Immature natural killer cell (primary cell): ENCODE data around the gene DDO. TPM values are rescaled to one million over a fixed set of nuclear protein-coding genes. Genes with fewer than 3 reads are reported as not detected.

Experiments
- DNase-seq, 3 donors: peaks; one replicate each; pipeline ENCODE4 v3.0.0; 2022; ENCODE audit warnings: mixed read lengths in 1 of 3
- H3K27ac Mint-ChIP-seq, 6 donors: one replicate each; pipeline ENCODE4 v1.8.0; 2020; ENCODE audit warnings: mixed read lengths in 6 of 6, mild to moderate bottlenecking in 5 of 6, inconsistent platforms in 4 of 6, moderate library complexity in 3 of 6
- H3K27me3 Mint-ChIP-seq, 3 donors: one replicate each; pipeline ENCODE4 v1.8.0; 2020 to 2021; ENCODE audit warnings: low read depth in 3 of 3, mild to moderate bottlenecking in 3 of 3, mixed read lengths in 3 of 3, moderate library complexity in 3 of 3, inconsistent platforms in 1 of 3
- H3K36me3 Mint-ChIP-seq, 3 donors: one replicate each; pipeline ENCODE4 v1.8.0; 2020; ENCODE audit warnings: mixed read lengths in 3 of 3, inconsistent platforms in 2 of 3, mild to moderate bottlenecking in 2 of 3
- H3K4me1 Mint-ChIP-seq, 2 donors: one replicate each; pipeline ENCODE4 v1.8.0; 2020; ENCODE audit warnings: inconsistent platforms in 2 of 2, mild to moderate bottlenecking in 2 of 2, mixed read lengths in 2 of 2, moderate library complexity in 1 of 2
- H3K4me3 Mint-ChIP-seq, 5 donors: one replicate each; pipeline ENCODE4 v1.8.0; 2020; ENCODE audit warnings: mild to moderate bottlenecking in 5 of 5, mixed read lengths in 5 of 5, inconsistent platforms in 3 of 5, moderate library complexity in 3 of 5
- H3K9me3 Mint-ChIP-seq, 6 donors: one replicate each; pipeline ENCODE4 v1.8.0; 2020; ENCODE audit warnings: mild to moderate bottlenecking in 6 of 6, mixed read lengths in 6 of 6, inconsistent platforms in 4 of 6, moderate library complexity in 3 of 6
- polyA plus RNA-seq, 3 donors: library from polyadenylated mRNA; unstranded; fragments of 300-500 nt; fragmentation: Illumina TruSeq; gene quantifications; one replicate each; pipeline ENCODE4 v1.2.3, GENCODE V29; 2021

DDO gene
- polyA plus RNA-seq, 3 donors from 2014 or later = 0.10 TPM; not detected in 2

- Mint-ChIP-seq H3K27me3 (peaks cover 0 to 9% (median 1%) of the 10 kb centered on the region in 3 donors), H3K36me3 (no peaks in the 10 kb centered on the region), H3K4me1 (no peaks in the 10 kb centered on the region), H3K4me3 (no peak overlapping the region), H3K27ac (no peak overlapping the region), H3K9me3 (no peaks in the 10 kb centered on the region)
- DNase-seq = no peak
Observed at GRCh38 chr6:110434961-110435602, 19.7 kb upstream of the DDO start.

GRCh38 chr6:110432285-110432900, 17.0 kb upstream of the DDO start:
- Mint-ChIP-seq H3K4me1 (no peaks in the 10 kb centered on the region), H3K27me3 (peaks cover 1 to 10% (median 1%) of the 10 kb centered on the region in 3 donors), H3K27ac (no peak overlapping the region), H3K36me3 (no peaks in the 10 kb centered on the region), H3K4me3 (no peak overlapping the region), H3K9me3 (no peaks in the 10 kb centered on the region)
- DNase-seq = no peak

DNA sequence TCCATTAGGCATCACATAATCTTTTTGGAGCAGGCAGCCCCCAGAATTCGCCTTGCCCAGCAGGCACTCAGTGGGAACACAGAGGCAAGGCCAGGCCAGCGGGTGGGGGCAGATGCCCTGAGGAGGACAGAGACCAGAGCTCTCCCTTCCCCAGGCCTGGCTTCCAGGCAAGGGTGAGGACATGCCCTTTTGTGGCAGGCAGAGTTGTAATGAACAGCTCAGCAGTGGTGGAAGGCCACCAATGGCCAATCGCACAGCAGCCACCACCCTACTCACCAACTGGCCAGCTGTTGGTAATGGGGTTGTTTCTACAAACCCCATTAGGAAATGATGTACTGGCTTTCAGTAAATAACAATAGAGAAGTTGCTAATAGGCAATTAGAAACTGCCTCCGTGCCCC, 15.4 kb upstream of the DDO start:
- no peak for DNase-seq
- no peak overlapping the region for H3K4me3 Mint-ChIP-seq
- H3K27ac Mint-ChIP-seq = no peak overlapping the region
- H3K27me3 Mint-ChIP-seq = peaks cover 0 to 12% (median 1%) of the 10 kb centered on the region in 3 donors
- no peaks in the 10 kb centered on the region for H3K9me3 Mint-ChIP-seq
- no peaks in the 10 kb centered on the region for H3K4me1 Mint-ChIP-seq
- no peaks in the 10 kb centered on the region for H3K36me3 Mint-ChIP-seq

GRCh38 chr6:110430236-110430635, 14.9 kb upstream of the DDO start:
- no peaks in the 10 kb centered on the region for H3K9me3 Mint-ChIP-seq
- H3K27ac Mint-ChIP-seq = no peak overlapping the region
- H3K4me3 Mint-ChIP-seq = no peak overlapping the region
- peaks cover 0 to 13% (median 1%) of the 10 kb centered on the region in 3 donors for H3K27me3 Mint-ChIP-seq
- no peaks in the 10 kb centered on the region for H3K4me1 Mint-ChIP-seq
- DNase-seq = no peak
- no peaks in the 10 kb centered on the region for H3K36me3 Mint-ChIP-seq

- H3K9me3 Mint-ChIP-seq = peaks cover 0 to 2% (median 0%) of the 10 kb centered on the region in 6 donors
- H3K4me3 Mint-ChIP-seq = no peak overlapping the region
- no peak overlapping the region for H3K27ac Mint-ChIP-seq
- no peaks in the 10 kb centered on the region for H3K36me3 Mint-ChIP-seq
- peaks cover 2 to 24% (median 4%) of the 10 kb centered on the region in 3 donors for H3K27me3 Mint-ChIP-seq
- H3K4me1 Mint-ChIP-seq = no peaks in the 10 kb centered on the region
- no peak for DNase-seq
Observed at GRCh38 chr6:110428153-110428552, 12.8 kb upstream of the DDO start.

- H3K27ac Mint-ChIP-seq = no peak overlapping the region
- DNase-seq = no peak
- peaks cover 0 to 7% (median 5%) of the 10 kb centered on the region in 6 donors for H3K9me3 Mint-ChIP-seq
- peaks cover 10 to 18% of the 10 kb centered on the region in 2 donors for H3K4me1 Mint-ChIP-seq
- peaks cover 0 to 6% (median 4%) of the 10 kb centered on the region in 3 donors for H3K36me3 Mint-ChIP-seq
- no peak overlapping the region for H3K4me3 Mint-ChIP-seq
- peaks cover 2 to 31% (median 4%) of the 10 kb centered on the region in 3 donors for H3K27me3 Mint-ChIP-seq
Observed at GRCh38 chr6:110425816-110426215, 10.4 kb upstream of the DDO start.

DNA sequence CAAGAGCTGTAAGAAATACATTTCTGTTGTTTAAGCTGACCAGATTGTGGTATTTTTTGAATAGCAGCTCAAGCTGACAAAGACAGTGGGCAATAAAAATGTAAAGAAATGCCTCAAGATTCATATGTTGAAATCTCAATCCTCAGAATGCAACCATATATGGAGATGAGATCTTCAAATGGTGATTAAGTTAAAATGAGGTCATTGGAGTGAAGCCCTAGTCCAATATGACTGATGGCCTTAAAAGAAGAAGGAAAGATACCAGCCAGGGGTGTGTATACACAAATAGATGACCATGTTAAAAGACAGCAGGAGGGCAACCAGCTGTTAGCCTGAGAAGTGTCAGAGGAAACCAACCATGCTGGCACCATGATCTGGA, 7.1 kb upstream of the DDO start:
- Mint-ChIP-seq H3K27ac (no peak overlapping the region), H3K27me3 (peaks cover 2 to 26% (median 7%) of the 10 kb centered on the region in 3 donors), H3K4me1 (peaks cover 13 to 22% of the 10 kb centered on the region in 2 donors), H3K36me3 (peaks cover 0 to 6% (median 4%) of the 10 kb centered on the region in 3 donors), H3K4me3 (peak overlapping the region in 2 of 5 donors; percentile 47 to 51), H3K9me3 (peaks cover 0 to 7% (median 5%) of the 10 kb centered on the region in 6 donors)
- DNase-seq = no peak

GRCh38 chr6:110421749-110422443, 6.5 kb upstream of the DDO start:
- H3K4me1 Mint-ChIP-seq = peaks cover 13 to 22% of the 10 kb centered on the region in 2 donors
- peaks cover 0 to 6% (median 4%) of the 10 kb centered on the region in 3 donors for H3K36me3 Mint-ChIP-seq
- no peak overlapping the region for H3K27ac Mint-ChIP-seq
- peaks cover 0 to 7% (median 5%) of the 10 kb centered on the region in 6 donors for H3K9me3 Mint-ChIP-seq
- H3K27me3 Mint-ChIP-seq = peaks cover 2 to 26% (median 7%) of the 10 kb centered on the region in 3 donors
- DNase-seq = peak; percentile 19 to 21 (median 20)
- peak overlapping the region; percentile 7 to 51 (median 38) for H3K4me3 Mint-ChIP-seq

DNA sequence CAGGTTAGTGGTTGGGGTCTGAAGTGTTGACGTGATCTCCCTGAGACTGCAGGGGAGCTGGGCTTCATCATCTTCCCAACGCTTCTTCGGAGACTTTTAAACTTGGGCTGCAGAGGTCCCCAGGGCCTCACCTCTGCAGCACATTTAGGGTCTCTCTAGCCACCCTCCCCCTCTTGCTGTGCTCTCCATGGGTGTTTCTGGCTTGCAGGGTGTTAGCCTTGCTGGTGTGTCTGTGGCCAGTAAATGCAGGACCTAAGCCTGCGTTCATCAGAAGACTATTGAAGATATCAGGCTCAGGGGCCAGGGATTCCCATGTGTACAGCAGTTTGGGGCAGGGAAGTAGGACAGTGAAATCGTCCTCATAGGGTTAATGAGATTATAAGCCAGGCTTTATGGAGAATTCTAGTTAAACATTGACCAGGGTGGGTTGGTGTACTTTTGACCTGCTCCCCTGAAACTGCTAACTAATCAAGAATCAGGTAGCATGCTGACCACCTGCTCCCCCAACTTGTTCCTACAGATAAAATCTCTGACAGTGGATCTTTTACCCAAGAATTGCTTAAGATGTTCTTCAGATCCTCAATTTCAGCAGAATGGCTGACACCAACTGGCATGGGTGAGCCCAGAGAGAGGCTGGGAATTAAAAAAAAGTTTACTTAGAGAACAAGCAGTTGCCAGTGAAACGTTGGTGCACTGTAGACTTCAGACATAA, 3.8 kb upstream of the DDO start:
- no peak for DNase-seq
- H3K4me1 Mint-ChIP-seq = peaks cover 23 to 30% of the 10 kb centered on the region in 2 donors
- peaks cover 2 to 18% (median 7%) of the 10 kb centered on the region in 3 donors for H3K27me3 Mint-ChIP-seq
- peaks cover 0 to 6% (median 4%) of the 10 kb centered on the region in 3 donors for H3K36me3 Mint-ChIP-seq
- no peak overlapping the region for H3K27ac Mint-ChIP-seq
- peaks cover 0 to 7% (median 5%) of the 10 kb centered on the region in 6 donors for H3K9me3 Mint-ChIP-seq
- no peak overlapping the region for H3K4me3 Mint-ChIP-seq

DNA sequence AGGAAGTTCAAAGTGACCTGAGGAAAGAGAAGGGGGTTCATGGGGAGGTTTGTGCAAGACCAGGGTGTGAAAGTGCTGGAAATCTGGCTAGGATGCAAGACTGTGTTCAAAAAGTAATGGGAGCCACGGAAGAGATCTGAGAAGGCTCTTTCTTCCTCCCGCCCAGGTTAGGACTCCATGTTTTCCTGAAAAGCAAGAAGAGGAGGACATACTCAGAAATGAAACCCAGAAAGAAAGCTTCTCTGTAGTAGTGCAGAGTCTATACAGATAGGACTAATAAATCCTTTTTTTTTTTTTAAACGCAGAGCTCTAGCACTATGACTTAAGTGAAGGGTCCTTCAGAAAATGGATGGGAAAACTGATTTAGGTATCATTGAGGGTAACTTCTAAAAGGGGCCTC, 3.2 kb upstream of the DDO start:
- Mint-ChIP-seq H3K9me3 (peaks cover 0 to 7% (median 4%) of the 10 kb centered on the region in 6 donors), H3K36me3 (peaks cover 0 to 6% (median 4%) of the 10 kb centered on the region in 3 donors), H3K27me3 (peaks cover 0 to 12% (median 4%) of the 10 kb centered on the region in 3 donors), H3K4me3 (no peak overlapping the region), H3K4me1 (peaks cover 23 to 30% of the 10 kb centered on the region in 2 donors), H3K27ac (no peak overlapping the region)
- DNase-seq = no peak

DNA sequence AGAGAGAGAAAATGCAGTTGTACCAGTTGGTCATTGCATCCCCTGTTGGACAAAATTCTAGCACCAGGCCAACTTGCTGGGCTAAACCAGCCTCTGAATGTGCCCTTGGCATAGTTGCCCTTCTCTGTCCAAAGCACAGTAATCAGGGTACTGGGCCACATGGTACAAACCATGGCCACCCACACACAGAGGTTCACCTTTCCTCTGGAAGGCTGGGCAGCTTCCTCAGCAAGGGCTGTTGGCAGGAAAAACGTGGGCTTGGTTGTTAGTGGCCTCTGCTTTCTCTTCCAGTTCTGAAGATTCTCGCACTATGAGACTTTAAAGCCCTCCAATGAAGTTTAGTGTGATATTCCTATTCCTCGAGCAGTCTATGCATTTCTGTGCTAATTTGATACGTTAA, 706 bp downstream of the DDO start:
- H3K9me3 Mint-ChIP-seq = no peaks in the 10 kb centered on the region

GRCh38 chr6:110412360-110412759, 3.0 kb downstream of the DDO start:
- no peaks in the 10 kb centered on the region for H3K9me3 Mint-ChIP-seq
- DNase-seq = peak in 1 of 3 donors; percentile 6
- peaks cover 13 to 20% of the 10 kb centered on the region in 2 donors for H3K4me1 Mint-ChIP-seq
- H3K4me3 Mint-ChIP-seq = no peak overlapping the region
- H3K27me3 Mint-ChIP-seq = no peaks in the 10 kb centered on the region
- no peaks in the 10 kb centered on the region for H3K36me3 Mint-ChIP-seq
- no peak overlapping the region for H3K27ac Mint-ChIP-seq

More for the DNA sequence above, 706 bp downstream of the DDO start:
- Mint-ChIP-seq H3K4me1 (peaks cover 13 to 20% of the 10 kb centered on the region in 2 donors), H3K27ac (peak overlapping the region in 1 of 6 donors; percentile 50), H3K27me3 (no peaks in the 10 kb centered on the region), H3K4me3 (no peak overlapping the region), H3K36me3 (no peaks in the 10 kb centered on the region)
- DNase-seq = no peak

GRCh38 chr6:110410511-110410910, 4.9 kb downstream of the DDO start:
- Mint-ChIP-seq H3K9me3 (no peaks in the 10 kb centered on the region), H3K27ac (no peak overlapping the region), H3K4me1 (peaks cover 11 to 20% of the 10 kb centered on the region in 2 donors), H3K36me3 (no peaks in the 10 kb centered on the region), H3K4me3 (no peak overlapping the region), H3K27me3 (no peaks in the 10 kb centered on the region)
- DNase-seq = no peak
